Measurements from ENCODE around the gene SNAPC1. TPM values are rescaled to one million over a fixed set of nuclear protein-coding genes. Genes with fewer than 3 reads are reported as not detected.

Gene SNAPC1
- total and polyA plus RNA-seq, 10 of the 15 experiments (the other 5 are each of a cell fraction or from before 2014, with no cell fraction given): 4.5 to 12.0 (median 7.4) TPM

DNA sequence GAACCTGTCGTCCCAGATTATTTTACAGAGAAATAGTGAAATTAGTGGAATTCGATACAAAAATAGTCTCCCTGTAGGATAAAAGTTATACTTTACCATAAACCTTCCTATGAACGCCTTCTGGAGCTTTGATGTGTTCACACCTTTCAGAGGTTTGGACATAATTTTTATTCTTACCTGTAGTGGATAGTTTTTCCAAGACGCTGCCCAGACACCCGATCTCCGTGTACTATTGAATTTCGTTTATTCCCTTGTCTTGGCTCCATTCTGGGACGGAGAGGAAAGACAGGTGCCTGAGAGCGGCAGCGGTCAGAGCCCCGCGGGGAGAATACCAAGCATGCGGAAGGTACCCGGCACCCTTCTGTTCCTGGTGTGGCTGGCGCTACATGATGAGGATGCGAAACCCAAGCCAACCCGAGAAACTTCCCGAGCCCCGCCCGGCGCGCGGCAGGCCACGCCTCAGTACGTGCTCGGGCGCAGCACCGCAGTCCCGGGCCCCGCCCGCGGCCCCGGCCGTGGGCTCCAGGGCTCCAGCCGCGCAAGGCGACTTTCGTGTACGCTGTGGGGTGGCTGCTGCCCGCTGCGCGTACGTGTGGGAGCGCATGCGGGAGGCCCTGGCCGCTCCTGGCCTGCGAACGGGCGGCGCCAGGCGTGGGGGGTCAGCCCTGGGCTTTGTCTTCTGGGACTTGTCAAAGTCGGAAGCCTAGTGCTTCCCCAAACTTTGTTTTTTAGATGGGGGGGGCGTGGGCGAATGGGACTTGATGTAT, 11.3 kb upstream of the SNAPC1 start:
- no peaks in the 10 kb centered on the region for H3K9me3 ChIP-seq (replicated peaks; ENCODE audit: control insufficient read depth, insufficient read depth, low read length)
- peak overlapping the region; percentile 59 for H3K27ac ChIP-seq (ENCODE audit: control insufficient read depth, insufficient read depth)
- ChIA-PET CTCF (interaction anchor here (0.8 to 4.9 kb wide), 8 partner anchors 8 to 248 kb away, joined by 3 to 37 read pairs (median 5); partner anchors contain the start of genes HIF1A and SNAPC1), POLR2A (interaction anchor here (0.6 to 10.5 kb wide), 7 partner anchors 13 to 273 kb away, joined by 3 to 130 read pairs (median 8); partner anchors contain the start of gene SNAPC1), SMC1A (ENCODE audit: uncharacterized antibody, unreplicated experiment) (interaction anchor here (1.0 to 10.0 kb wide), 18 partner anchors 9 to 274 kb away, joined by 3 to 122 read pairs (median 14); partner anchors contain the start of gene SNAPC1), RAD21 (ENCODE audit: unreplicated experiment) (interaction anchor here (0.6 to 10.8 kb wide), 16 partner anchors 12 to 274 kb away, joined by 3 to 102 read pairs (median 4); partner anchors contain the start of genes HIF1A and SNAPC1)
- FAIRE-seq: no peak
- H3K4me3 ChIP-seq: peak overlapping the region; percentile 79
- H3K4me1 ChIP-seq (ENCODE audit: control insufficient read depth, insufficient read depth, low read length): peaks cover 19% of the 10 kb centered on the region
- no peaks in the 10 kb centered on the region for H4K20me1 ChIP-seq (ENCODE audit: control insufficient read depth, insufficient read depth)
- peak overlapping the region; percentile 82 for H3K9ac ChIP-seq (ENCODE audit: control insufficient read depth, insufficient read depth, low read length)
- intact Hi-C loops (cut with micrococcal nuclease; ENCODE audit: unreplicated experiment): no loop called here
- BruUV-seq (replicated peaks): TSS peak; percentile 70
- WGBS (ENCODE audit: insufficient coverage, insufficient replicate concordance, low lambda C conversion rate, missing lambda C conversion rate): 1% methylated on average over 54 of the region's 54 CpGs
- peak overlapping the region; percentile 72 for H3K4me2 ChIP-seq (ENCODE audit: control insufficient read depth, insufficient read depth)
- H3K27me3 ChIP-seq (replicated peaks in 1 of 2; ENCODE audit: control insufficient read depth in 2 of 2, insufficient read depth in 2 of 2, low read length in 1 of 2): no peaks in the 10 kb centered on the region
- H2AFZ ChIP-seq (ENCODE audit: control insufficient read depth, low read depth, low read length): peak overlapping the region; percentile 30; the same call in 1 of the 2 replicates
- H3K36me3 ChIP-seq (ENCODE audit: control insufficient read depth in 2 of 2, insufficient read depth in 2 of 2, low read length in 1 of 2): peaks cover 0 to 10% of the 10 kb centered on the region in 2 experiments; a peak in 3 of 4 replicates
- peak; percentile 83 for DNase-seq (ENCODE audit: low read depth, low spot score)
- in situ Hi-C loops (cut with MboI): no loop called here
- peaks cover 53% of the 10 kb centered on the region for H3K79me2 ChIP-seq (ENCODE audit: control insufficient read depth, insufficient read depth, low read length)
- peak; percentile 93 for ATAC-seq
- TF ChIP-seq TAF1 (IDR thresholded peaks at IDR 0.05; ENCODE audit: borderline replicate concordance, low read depth, low read length) (peak; percentile 79), NR2F1 (conservative IDR thresholded peaks at IDR 0.05) (peak; percentile 77), RFX5 (IDR thresholded peaks at IDR 0.05; ENCODE audit: low read depth, low read length) (no peak), YY1 (IDR thresholded peaks at IDR 0.05; ENCODE audit: low read depth, low read length) (0 out of 2 replicates have a peak, but pooled peaks have one; percentile 28), TCF12 (IDR thresholded peaks at IDR 0.05; ENCODE audit: low read depth, low read length) (0 out of 2 replicates have a peak, but pooled peaks have one; percentile 48), RB1 (IDR thresholded peaks at IDR 0.05; ENCODE audit: borderline replicate concordance) (peak; percentile 78; the same call in 1 of the 2 replicates), HCFC1 (IDR thresholded peaks at IDR 0.05; ENCODE audit: low read length) (peak; percentile 34; the same call in 1 of the 2 replicates), MXI1 (IDR thresholded peaks at IDR 0.05; ENCODE audit: low read depth, low read length) (peak; percentile 96), RAD51 (IDR thresholded peaks at IDR 0.05) (no peak), SRF (IDR thresholded peaks at IDR 0.05; ENCODE audit: low read depth in 2 of 2, low read length in 2 of 2) (no peak), ZNF217 (IDR thresholded peaks at IDR 0.05) (peak; percentile 81; the same call in 1 of the 2 replicates), SMAD5 (IDR thresholded peaks at IDR 0.05; ENCODE audit: low read depth) (no peak; the same call in 1 of the 2 replicates), SIN3A (IDR thresholded peaks at IDR 0.05; ENCODE audit: low read depth, low read length) (peak; percentile 82), FOXK2 (IDR thresholded peaks at IDR 0.05) (no peak), NFYB (IDR thresholded peaks at IDR 0.05; ENCODE audit: insufficient read depth, low read depth, low read length) (no peak), SUZ12 (IDR thresholded peaks at IDR 0.05; ENCODE audit: unreplicated experiment) (no peak), BMI1 (IDR thresholded peaks at IDR 0.05; ENCODE audit: borderline replicate concordance) (no peak)
- TF ChIP-seq, protein P1, sequence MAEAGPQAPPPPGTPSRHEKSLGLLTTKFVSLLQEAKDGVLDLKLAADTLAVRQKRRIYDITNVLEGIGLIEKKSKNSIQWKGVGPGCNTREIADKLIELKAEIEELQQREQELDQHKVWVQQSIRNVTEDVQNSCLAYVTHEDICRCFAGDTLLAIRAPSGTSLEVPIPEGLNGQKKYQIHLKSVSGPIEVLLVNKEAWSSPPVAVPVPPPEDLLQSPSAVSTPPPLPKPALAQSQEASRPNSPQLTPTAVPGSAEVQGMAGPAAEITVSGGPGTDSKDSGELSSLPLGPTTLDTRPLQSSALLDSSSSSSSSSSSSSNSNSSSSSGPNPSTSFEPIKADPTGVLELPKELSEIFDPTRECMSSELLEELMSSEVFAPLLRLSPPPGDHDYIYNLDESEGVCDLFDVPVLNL (IDR thresholded peaks at IDR 0.05; ENCODE audit: low read depth, low read length): no peak
- TF ChIP-seq, protein P2, sequence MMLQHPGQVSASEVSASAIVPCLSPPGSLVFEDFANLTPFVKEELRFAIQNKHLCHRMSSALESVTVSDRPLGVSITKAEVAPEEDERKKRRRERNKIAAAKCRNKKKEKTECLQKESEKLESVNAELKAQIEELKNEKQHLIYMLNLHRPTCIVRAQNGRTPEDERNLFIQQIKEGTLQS (IDR thresholded peaks at IDR 0.05; ENCODE audit: borderline replicate concordance, extremely low read depth, low read depth, low read length): no peak
- TF ChIP-seq, protein P3, sequence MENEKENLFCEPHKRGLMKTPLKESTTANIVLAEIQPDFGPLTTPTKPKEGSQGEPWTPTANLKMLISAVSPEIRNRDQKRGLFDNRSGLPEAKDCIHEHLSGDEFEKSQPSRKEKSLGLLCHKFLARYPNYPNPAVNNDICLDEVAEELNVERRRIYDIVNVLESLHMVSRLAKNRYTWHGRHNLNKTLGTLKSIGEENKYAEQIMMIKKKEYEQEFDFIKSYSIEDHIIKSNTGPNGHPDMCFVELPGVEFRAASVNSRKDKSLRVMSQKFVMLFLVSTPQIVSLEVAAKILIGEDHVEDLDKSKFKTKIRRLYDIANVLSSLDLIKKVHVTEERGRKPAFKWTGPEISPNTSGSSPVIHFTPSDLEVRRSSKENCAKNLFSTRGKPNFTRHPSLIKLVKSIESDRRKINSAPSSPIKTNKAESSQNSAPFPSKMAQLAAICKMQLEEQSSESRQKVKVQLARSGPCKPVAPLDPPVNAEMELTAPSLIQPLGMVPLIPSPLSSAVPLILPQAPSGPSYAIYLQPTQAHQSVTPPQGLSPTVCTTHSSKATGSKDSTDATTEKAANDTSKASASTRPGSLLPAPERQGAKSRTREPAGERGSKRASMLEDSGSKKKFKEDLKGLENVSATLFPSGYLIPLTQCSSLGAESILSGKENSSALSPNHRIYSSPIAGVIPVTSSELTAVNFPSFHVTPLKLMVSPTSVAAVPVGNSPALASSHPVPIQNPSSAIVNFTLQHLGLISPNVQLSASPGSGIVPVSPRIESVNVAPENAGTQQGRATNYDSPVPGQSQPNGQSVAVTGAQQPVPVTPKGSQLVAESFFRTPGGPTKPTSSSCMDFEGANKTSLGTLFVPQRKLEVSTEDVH (IDR thresholded peaks at IDR 0.05; ENCODE audit: low read depth, partially characterized antibody): no peak

All from GM12878 (cell line).